Keratinocyte (primary cell): Measurements from ENCODE around the gene BCAR3. TPM values are rescaled to one million over a fixed set of nuclear protein-coding genes. Genes with fewer than 3 reads are reported as not detected.

Source experiments
- DNase-seq: peaks from one replicate; pipeline ENCODE4 v3.0.0-alpha.2; 2011; ENCODE audit warnings: low read depth, missing footprints, low spot score
- FAIRE-seq: peaks from 2 replicates; lab custom pipeline; 2011; peaks lifted over from hg19 to GRCh38; lab: Jason Lieb, UNC
- H2AFZ ChIP-seq: 2 replicates; pipeline ENCODE4 v1.6.0; 2012; ENCODE audit warnings: low read length, control low read depth, inconsistent platforms; ENCODE audit not compliant: control insufficient read depth
- H3K27ac ChIP-seq: 2 replicates; pipeline ENCODE4 v1.5.1; 2011; ENCODE audit warnings: low read length; ENCODE audit not compliant: control insufficient read depth, insufficient read depth
- H3K27me3 ChIP-seq: 3 replicates; pipeline ENCODE4 v1.6.0; 2011; ENCODE audit warnings: low read length; ENCODE audit not compliant: control insufficient read depth, insufficient read depth; ENCODE audit errors: extremely low read depth
- H3K36me3 ChIP-seq, 2 experiments: 2 replicates in 1 of 2; 3 replicates in 1 of 2; pipeline ENCODE4 v1.5.1; 2011; ENCODE audit warnings: low read length in 2 of 2, mild to moderate bottlenecking in 1 of 2; ENCODE audit not compliant: control insufficient read depth in 2 of 2, insufficient read depth in 2 of 2; ENCODE audit errors: extremely low read depth in 1 of 2
- H3K4me1 ChIP-seq: 3 replicates; pipeline ENCODE4 v1.5.1; 2011; ENCODE audit warnings: low read length; ENCODE audit not compliant: control insufficient read depth, insufficient read depth; ENCODE audit errors: extremely low read depth
- H3K4me2 ChIP-seq: 3 replicates; pipeline ENCODE4 v1.6.0; 2011; ENCODE audit warnings: low read depth, low read length; ENCODE audit not compliant: control insufficient read depth, insufficient read depth; ENCODE audit errors: extremely low read depth
- H3K4me3 ChIP-seq, 3 experiments: fragments of 200-600 bp in 1 of 3; sonication (generic) in 1 of 3; 2 replicates in 2 of 3; 3 replicates in 1 of 3; pipeline ENCODE4 v1.5.1; 2011 to 2016; ENCODE audit warnings: low read length in 3 of 3, mild to moderate bottlenecking in 3 of 3, control low read depth in 2 of 3, inconsistent platforms in 1 of 3, low read depth in 1 of 3, mixed read lengths in 1 of 3, mixed run types in 1 of 3, moderate library complexity in 1 of 3; ENCODE audit not compliant: control insufficient read depth in 2 of 3, insufficient read depth in 2 of 3; ENCODE audit errors: extremely low read depth in 1 of 3
- H3K79me2 ChIP-seq: 2 replicates; pipeline ENCODE4 v1.6.0; 2012; ENCODE audit warnings: low read length; ENCODE audit not compliant: control insufficient read depth, insufficient read depth
- H3K9ac ChIP-seq: 3 replicates; pipeline ENCODE4 v1.6.0; 2011; ENCODE audit warnings: low read length; ENCODE audit not compliant: control insufficient read depth, insufficient read depth; ENCODE audit errors: extremely low read depth
- H3K9me1 ChIP-seq: 3 replicates; pipeline ENCODE4 v1.6.0; 2011; ENCODE audit warnings: low read length; ENCODE audit not compliant: control insufficient read depth, insufficient read depth; ENCODE audit errors: extremely low read depth
- H3K9me3 ChIP-seq: 2 replicates; pipeline ENCODE4 v1.5.1; 2012; ENCODE audit warnings: low read depth, low read length; ENCODE audit not compliant: control insufficient read depth
- H4K20me1 ChIP-seq: 3 replicates; pipeline ENCODE4 v1.6.0; 2011; ENCODE audit warnings: low read length; ENCODE audit not compliant: control insufficient read depth, insufficient read depth; ENCODE audit errors: extremely low read depth
- CTCF ChIP-seq, 3 experiments: IDR thresholded peaks in 1 of 3; conservative IDR thresholded peaks in 1 of 3; optimal IDR thresholded peaks in 1 of 3; 2 replicates in 2 of 3; 3 replicates in 1 of 3; pipeline versions ENCODE3 to v1.5.1; 2011; ENCODE audit warnings: low read length in 3 of 3, mild to moderate bottlenecking in 3 of 3, moderate library complexity in 2 of 3, control low read depth in 1 of 3, inconsistent platforms in 1 of 3; ENCODE audit not compliant: insufficient read depth in 2 of 3; ENCODE audit errors: extremely low read depth in 1 of 3
- EZH2 ChIP-seq: IDR thresholded peaks from one replicate; pipeline ENCODE4 v1.6.1; 2012; ENCODE audit warnings: inconsistent platforms, mild to moderate bottlenecking, low read length, moderate library complexity
- dilution Hi-C: fragments of 300-500 bp; cut with MboI; formaldehyde crosslinking; loops from one replicate; pipeline ENCODE4 v1.7.0; 2020; ENCODE audit warnings: low sequenced_read_pairs; ENCODE audit not compliant: extremely low pct_ligation_motif_present
- polyA plus RNA-seq, 5 experiments: library from polyadenylated mRNA; depleted of rRNA in 3 of 5; stranded (reverse) in 3 of 5; stranded (forward) in 1 of 5; unstranded in 1 of 5; fragments of >200 nt; gene quantifications; 1 replicate in 1 of 5; 2 replicates in 3 of 5; 3 replicates in 1 of 5; pipeline versions ENCODE4 v1.2.1 to v1.2.3, GENCODE V29; 2011 to 2012; ENCODE audit warnings: missing spikeins in 2 of 5, low read depth in 1 of 5, low replicate concordance in 1 of 5

The BCAR3 gene
- polyA plus RNA-seq, 1 donor (not counting 4 experiments of a cell fraction or from before 2014, with no cell fraction given) = 77.2 TPM

DNA sequence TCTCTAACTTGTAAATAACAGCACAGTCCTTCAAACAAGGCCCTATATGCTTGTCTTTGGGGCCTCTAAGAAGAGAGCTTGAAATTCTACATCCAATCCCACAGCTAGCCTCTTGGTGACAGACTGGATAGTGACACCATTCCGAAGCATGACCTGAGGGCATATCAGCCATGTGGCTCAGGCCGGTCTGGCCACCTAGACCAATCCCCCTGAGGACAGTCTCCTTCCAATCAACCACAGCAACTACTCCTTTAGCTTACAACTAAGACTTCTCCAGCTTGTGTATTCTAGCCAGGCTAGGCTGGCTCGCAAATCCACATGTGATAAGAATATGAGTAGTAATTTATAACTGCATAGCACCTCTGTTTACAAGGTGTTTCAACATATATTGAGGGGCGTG is 14.0 kb downstream of the BCAR3 start:
- Histone ChIP-seq H3K27ac (peak overlapping the region; percentile 2), H3K9me3 (no peaks in the 10 kb centered on the region), H3K9me1 (no peaks in the 10 kb centered on the region), H3K36me3 (peaks cover 35 to 56% of the 10 kb centered on the region in 2 experiments), H4K20me1 (peaks cover 60% of the 10 kb centered on the region), H3K4me1 (peaks cover 76% of the 10 kb centered on the region), H3K79me2 (peaks cover 92% of the 10 kb centered on the region), H3K4me2 (no peak overlapping the region), H2AFZ (no peak overlapping the region), H3K4me3 (no peak overlapping the region), H3K27me3 (no peaks in the 10 kb centered on the region), H3K9ac (no peak overlapping the region)
- TF ChIP-seq CTCF (optimal IDR thresholded peaks at IDR 0.05 in 1 of 3, IDR thresholded peaks at IDR 0.05 in 1 of 3, conservative IDR thresholded peaks at IDR 0.05 in 1 of 3; ENCODE audit: extremely low read depth in 1 of 3, insufficient read depth in 2 of 3, low read length in 3 of 3) = no peak
- TF ChIP-seq EZH2 = no peak
- dilution Hi-C loops = no loop called here
- DNase-seq (no peak), FAIRE-seq (no peak)

DNA sequence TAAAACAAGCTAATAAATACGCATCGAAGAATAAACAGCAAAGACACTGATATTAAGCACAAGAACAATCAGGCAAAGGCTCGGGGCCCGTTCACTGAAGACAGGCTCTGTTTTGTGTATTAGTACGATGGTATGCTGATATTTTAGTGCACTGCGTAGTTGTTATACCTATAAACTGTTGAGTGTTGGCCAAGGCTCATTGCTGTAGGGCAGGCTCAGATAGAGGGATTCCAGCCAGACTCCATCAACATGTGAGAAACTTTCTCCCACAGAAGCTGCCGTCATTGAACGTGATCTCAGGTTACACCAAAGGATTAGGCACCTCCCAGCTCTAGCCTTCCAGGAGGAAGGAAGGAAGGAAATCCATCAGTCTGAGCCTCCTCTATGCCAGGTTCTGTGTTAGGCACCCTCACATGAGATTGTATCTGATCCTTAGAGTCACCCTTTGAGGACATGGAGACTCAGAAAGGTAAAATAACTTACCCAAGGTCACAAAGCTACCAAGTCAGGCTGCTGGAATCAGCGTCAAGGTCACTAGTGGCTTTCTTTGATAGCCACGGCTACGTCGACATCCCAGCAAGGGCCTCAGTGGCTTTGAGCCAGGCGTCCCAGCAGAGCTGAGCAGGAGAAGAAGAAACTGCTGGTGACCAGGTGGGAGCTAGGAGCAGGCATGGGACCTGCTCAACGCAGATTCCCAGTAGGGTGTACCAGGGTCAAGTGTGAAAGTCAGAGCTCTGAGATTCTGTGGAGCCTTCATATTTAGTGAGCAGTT is 14.8 kb downstream of the BCAR3 start:
- peaks cover 31 to 52% of the 10 kb centered on the region in 2 experiments for H3K36me3 ChIP-seq
- peak overlapping the region; percentile 45 for H3K27ac ChIP-seq
- peak overlapping the region; percentile 19 for H3K4me2 ChIP-seq
- peak overlapping the region; percentile 12 for H3K9ac ChIP-seq
- no peak overlapping the region for H2AFZ ChIP-seq
- dilution Hi-C loops = no loop called here
- no peak overlapping the region for H3K4me3 ChIP-seq
- peaks cover 92% of the 10 kb centered on the region for H3K79me2 ChIP-seq
- peak; percentile 87 for FAIRE-seq
- peaks cover 76% of the 10 kb centered on the region for H3K4me1 ChIP-seq
- peaks cover 2% of the 10 kb centered on the region for H3K9me1 ChIP-seq
- peaks cover 52% of the 10 kb centered on the region for H4K20me1 ChIP-seq
- H3K27me3 ChIP-seq = no peaks in the 10 kb centered on the region
- TF ChIP-seq CTCF (optimal IDR thresholded peaks at IDR 0.05 in 1 of 3, IDR thresholded peaks at IDR 0.05 in 1 of 3, conservative IDR thresholded peaks at IDR 0.05 in 1 of 3; ENCODE audit: extremely low read depth in 1 of 3, insufficient read depth in 2 of 3, low read length in 3 of 3) (no peak), EZH2 (no peak)
- H3K9me3 ChIP-seq = no peaks in the 10 kb centered on the region
- DNase-seq = no peak
